Measurements from ENCODE around the gene SH3PXD2A.

The SH3PXD2A gene

GRCh38 chr10:103707956-103708626, 147.3 kb downstream of the SH3PXD2A start:
- H3K4me1 ChIP-seq (ENCODE audit: control insufficient read depth, insufficient read depth, low read length), result no peaks in the 10 kb centered on the region
- no peaks in the 10 kb centered on the region for H3K36me3 ChIP-seq (ENCODE audit: control insufficient read depth, insufficient read depth, low read length)
- no peak overlapping the region for H3K4me3 ChIP-seq (ENCODE audit: low read depth, low read length)
- no peaks in the 10 kb centered on the region for H3K27me3 ChIP-seq (ENCODE audit: control insufficient read depth, insufficient read depth, low read length)
- H3K9me3 ChIP-seq (ENCODE audit: control insufficient read depth, insufficient read depth, low read length), result no peaks in the 10 kb centered on the region
- no peak overlapping the region for H3K9ac ChIP-seq (ENCODE audit: low read depth, low read length)

DNA sequence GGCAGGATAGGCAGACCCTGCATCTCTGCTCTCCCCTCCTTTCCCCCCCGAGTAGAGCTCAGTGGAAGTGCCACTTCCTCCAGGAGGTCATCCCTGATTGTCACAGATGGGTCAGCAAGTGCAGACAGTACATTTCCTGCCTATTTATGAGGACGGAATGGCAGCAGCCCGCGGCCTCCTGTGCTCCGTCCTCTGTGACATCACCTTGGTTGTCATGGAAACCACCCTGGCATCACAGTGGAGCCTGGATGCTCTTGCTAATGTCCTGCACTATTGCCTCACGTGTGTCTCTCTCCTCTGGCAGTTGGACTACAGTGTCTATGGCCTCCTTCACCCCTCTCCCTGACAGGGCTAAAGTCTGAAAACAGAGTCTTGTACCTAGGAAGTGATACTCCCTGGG, 148.6 kb downstream of the SH3PXD2A start:
- H3K27me3 ChIP-seq (ENCODE audit: control insufficient read depth, insufficient read depth, low read length), result no peaks in the 10 kb centered on the region

DNA sequence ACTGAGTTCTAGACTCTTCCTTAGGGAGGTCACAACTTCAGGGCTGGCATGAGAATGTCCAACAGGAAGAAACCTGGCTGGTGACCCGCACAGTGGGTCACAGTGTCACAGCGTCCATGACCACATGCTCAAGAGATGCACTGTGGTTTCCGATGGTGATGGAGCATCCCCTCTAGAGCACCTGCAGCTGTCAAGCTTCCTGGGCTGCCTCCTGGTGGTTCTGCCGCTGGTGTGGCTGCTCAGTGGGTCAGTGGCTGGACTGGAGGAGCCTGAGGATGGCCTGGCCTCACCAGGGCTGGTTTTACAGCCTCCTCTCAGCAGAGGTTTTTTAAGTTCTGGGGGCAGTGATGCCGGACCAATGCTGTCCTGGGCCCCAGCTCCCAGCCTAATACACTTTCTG, 149.3 kb downstream of the SH3PXD2A start:
- H3K9me3 ChIP-seq (ENCODE audit: control insufficient read depth, insufficient read depth, low read length), result no peaks in the 10 kb centered on the region
- no peak overlapping the region for H3K9ac ChIP-seq (ENCODE audit: low read depth, low read length)
- H3K36me3 ChIP-seq (ENCODE audit: control insufficient read depth, insufficient read depth, low read length), result no peaks in the 10 kb centered on the region
- no peak overlapping the region for H3K4me3 ChIP-seq (ENCODE audit: low read depth, low read length)
- H3K4me1 ChIP-seq (ENCODE audit: control insufficient read depth, insufficient read depth, low read length), result no peaks in the 10 kb centered on the region
- no peaks in the 10 kb centered on the region for H3K27me3 ChIP-seq (ENCODE audit: control insufficient read depth, insufficient read depth, low read length)

More for the DNA sequence above, 148.6 kb downstream of the SH3PXD2A start:
- Histone ChIP-seq H3K9ac (ENCODE audit: low read depth, low read length) (no peak overlapping the region), H3K36me3 (ENCODE audit: control insufficient read depth, insufficient read depth, low read length) (no peaks in the 10 kb centered on the region), H3K9me3 (ENCODE audit: control insufficient read depth, insufficient read depth, low read length) (no peaks in the 10 kb centered on the region), H3K4me1 (ENCODE audit: control insufficient read depth, insufficient read depth, low read length) (no peaks in the 10 kb centered on the region), H3K4me3 (ENCODE audit: low read depth, low read length) (no peak overlapping the region)

DNA sequence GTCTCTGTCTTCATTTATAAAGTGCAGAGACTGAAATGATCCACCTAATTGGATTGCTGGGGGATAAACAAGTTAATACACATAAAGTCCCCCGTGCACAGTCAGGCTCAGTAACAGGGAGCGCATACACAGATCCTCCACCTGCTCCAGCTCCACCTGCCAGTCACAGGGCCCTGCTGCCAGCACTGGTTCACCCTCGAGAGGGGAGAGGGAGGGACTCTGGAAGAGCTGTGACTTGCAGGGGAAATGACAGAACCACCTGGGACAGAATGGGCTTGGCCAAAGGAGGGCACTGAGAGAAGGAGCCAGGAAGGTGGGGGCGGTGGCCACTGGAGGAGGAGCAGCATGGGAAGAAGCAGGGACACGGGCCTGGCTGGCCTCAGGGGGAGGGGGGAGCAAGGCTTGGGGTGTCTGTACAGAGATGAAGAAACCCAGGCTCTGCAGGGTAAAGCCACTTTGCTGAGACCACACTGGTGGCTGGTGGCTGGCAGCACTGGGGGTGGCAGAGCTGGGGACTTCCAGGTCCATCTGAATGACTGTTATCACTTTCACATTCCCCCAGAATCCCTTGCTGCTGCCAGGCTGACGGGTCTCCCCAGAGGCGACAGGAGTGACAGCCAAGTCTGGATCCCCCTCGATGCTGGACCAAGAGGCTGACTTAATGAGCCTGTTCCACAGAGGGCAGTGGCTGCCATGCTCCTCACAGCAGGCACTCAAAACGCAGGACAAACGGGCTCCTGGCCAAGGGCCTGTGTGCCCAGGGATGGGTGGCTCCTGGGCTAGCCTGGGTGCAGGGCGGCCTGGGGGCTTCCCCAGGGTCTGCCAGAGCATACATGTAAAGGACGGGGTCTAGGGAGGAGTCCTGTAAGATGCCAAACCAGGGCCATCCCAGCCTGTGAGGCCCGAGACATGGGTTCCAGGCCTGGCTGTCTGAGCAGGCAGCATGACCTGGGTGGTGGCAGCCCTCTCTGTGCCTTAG, 151.1 kb downstream of the SH3PXD2A start:
- Histone ChIP-seq H3K36me3 (ENCODE audit: control insufficient read depth, insufficient read depth, low read length) (no peaks in the 10 kb centered on the region), H3K9ac (ENCODE audit: low read depth, low read length) (no peak overlapping the region), H3K27me3 (ENCODE audit: control insufficient read depth, insufficient read depth, low read length) (no peaks in the 10 kb centered on the region), H3K9me3 (ENCODE audit: control insufficient read depth, insufficient read depth, low read length) (no peaks in the 10 kb centered on the region), H3K4me3 (ENCODE audit: low read depth, low read length) (no peak overlapping the region), H3K4me1 (ENCODE audit: control insufficient read depth, insufficient read depth, low read length) (no peaks in the 10 kb centered on the region)

DNA sequence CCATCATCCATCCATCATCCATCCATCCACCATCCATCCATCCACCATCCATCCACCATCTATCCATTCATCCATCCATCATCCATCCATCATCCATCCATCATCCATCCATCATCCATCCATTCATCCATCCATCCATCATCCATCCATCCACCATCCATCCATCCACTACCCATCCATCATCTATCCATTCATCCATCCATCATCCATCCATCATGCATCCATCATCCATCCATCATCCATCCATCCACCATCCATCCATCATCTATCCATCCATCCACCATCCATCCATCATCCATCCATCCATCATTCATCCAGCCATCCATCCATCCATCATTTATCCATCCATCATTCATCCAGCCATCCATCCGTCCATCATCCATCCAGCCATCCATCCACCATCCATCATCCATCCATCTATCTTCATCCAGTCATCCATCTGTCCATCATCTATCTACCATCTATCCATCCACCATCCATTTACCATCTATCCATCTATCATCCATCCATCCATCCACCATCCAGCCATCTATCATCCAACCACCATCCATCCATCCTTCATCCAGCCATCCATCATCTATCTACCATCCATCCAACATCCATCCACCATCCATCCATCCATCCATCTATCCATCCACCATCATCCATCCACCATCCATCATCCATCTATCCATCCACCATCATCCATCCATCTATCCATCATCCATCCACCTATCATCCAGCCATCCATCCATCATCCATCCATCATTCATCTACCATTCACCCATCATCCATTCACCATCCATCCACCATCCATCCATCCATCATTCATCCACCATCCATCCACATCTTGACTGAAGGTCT, 153.8 kb downstream of the SH3PXD2A start:
- no peaks in the 10 kb centered on the region for H3K27me3 ChIP-seq (ENCODE audit: control insufficient read depth, insufficient read depth, low read length)
- H3K4me3 ChIP-seq (ENCODE audit: low read depth, low read length), result no peak overlapping the region
- no peaks in the 10 kb centered on the region for H3K4me1 ChIP-seq (ENCODE audit: control insufficient read depth, insufficient read depth, low read length)
- H3K9ac ChIP-seq (ENCODE audit: low read depth, low read length), result no peak overlapping the region
- H3K9me3 ChIP-seq (ENCODE audit: control insufficient read depth, insufficient read depth, low read length), result no peaks in the 10 kb centered on the region
- H3K36me3 ChIP-seq (ENCODE audit: control insufficient read depth, insufficient read depth, low read length), result no peaks in the 10 kb centered on the region

- H3K4me1 ChIP-seq (ENCODE audit: control insufficient read depth, insufficient read depth, low read length), result peaks cover 8% of the 10 kb centered on the region
- H3K4me3 ChIP-seq (ENCODE audit: low read depth, low read length), result no peak overlapping the region
- H3K9ac ChIP-seq (ENCODE audit: low read depth, low read length), result no peak overlapping the region
- H3K27me3 ChIP-seq (ENCODE audit: control insufficient read depth, insufficient read depth, low read length), result peaks cover 5% of the 10 kb centered on the region
- H3K9me3 ChIP-seq (ENCODE audit: control insufficient read depth, insufficient read depth, low read length), result no peaks in the 10 kb centered on the region
- no peaks in the 10 kb centered on the region for H3K36me3 ChIP-seq (ENCODE audit: control insufficient read depth, insufficient read depth, low read length)
These were observed 155.0 kb downstream of the SH3PXD2A start for GRCh38 chr10:103700436-103700715.

GRCh38 chr10:103699611-103700435, 155.6 kb downstream of the SH3PXD2A start:
- Histone ChIP-seq H3K27me3 (ENCODE audit: control insufficient read depth, insufficient read depth, low read length) (peaks cover 11% of the 10 kb centered on the region), H3K36me3 (ENCODE audit: control insufficient read depth, insufficient read depth, low read length) (no peaks in the 10 kb centered on the region), H3K4me1 (ENCODE audit: control insufficient read depth, insufficient read depth, low read length) (peaks cover 8% of the 10 kb centered on the region), H3K9ac (ENCODE audit: low read depth, low read length) (no peak overlapping the region), H3K9me3 (ENCODE audit: control insufficient read depth, insufficient read depth, low read length) (no peaks in the 10 kb centered on the region), H3K4me3 (ENCODE audit: low read depth, low read length) (no peak overlapping the region)

DNA sequence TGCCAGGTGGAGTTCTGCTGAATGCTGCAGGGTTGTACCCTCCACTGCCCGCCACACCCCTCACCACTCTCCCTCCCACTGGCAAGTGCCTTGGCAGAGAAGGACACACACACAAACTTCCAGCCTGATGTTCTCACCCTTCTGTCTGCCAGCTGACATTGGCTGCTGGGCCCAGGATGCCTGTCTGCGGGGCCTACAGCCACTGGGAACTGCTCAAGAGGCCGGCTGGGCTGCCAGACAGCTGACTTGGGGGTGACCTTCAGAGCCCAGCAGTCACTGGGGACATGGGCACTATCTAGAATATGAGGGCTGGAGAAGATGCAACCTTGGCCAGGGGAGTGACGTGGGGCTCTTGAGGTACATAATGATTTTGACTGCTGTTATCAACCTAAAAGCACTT, 157.1 kb downstream of the SH3PXD2A start:
- no peak overlapping the region for H3K9ac ChIP-seq (ENCODE audit: low read depth, low read length)
- H3K9me3 ChIP-seq (ENCODE audit: control insufficient read depth, insufficient read depth, low read length), result no peaks in the 10 kb centered on the region
- H3K4me1 ChIP-seq (ENCODE audit: control insufficient read depth, insufficient read depth, low read length), result peaks cover 13% of the 10 kb centered on the region
- H3K27me3 ChIP-seq (ENCODE audit: control insufficient read depth, insufficient read depth, low read length), result peaks cover 25% of the 10 kb centered on the region
- H3K36me3 ChIP-seq (ENCODE audit: control insufficient read depth, insufficient read depth, low read length), result no peaks in the 10 kb centered on the region
- H3K4me3 ChIP-seq (ENCODE audit: low read depth, low read length), result no peak overlapping the region

DNA sequence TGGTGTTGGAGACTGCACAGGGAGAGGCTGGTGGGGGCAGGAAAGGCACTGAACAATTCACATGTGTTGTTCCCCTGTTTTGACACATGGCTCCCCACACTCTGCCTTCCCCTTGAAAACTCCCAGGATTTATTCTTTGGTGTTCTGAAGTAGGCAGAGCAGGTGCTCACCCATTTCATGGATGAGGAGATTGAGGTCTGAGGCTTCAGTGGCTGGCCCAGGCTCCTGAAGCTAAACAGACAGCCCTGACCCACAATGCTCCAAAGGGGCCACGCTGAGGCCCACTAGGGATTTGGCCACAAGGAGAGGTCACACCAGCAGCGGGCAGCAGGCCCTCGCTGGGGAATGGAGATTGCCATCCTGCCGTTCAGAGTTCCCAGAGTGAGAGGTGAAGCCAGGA, 157.6 kb downstream of the SH3PXD2A start:
- no peak overlapping the region for H3K9ac ChIP-seq (ENCODE audit: low read depth, low read length)
- H3K36me3 ChIP-seq (ENCODE audit: control insufficient read depth, insufficient read depth, low read length), result no peaks in the 10 kb centered on the region
- peaks cover 13% of the 10 kb centered on the region for H3K4me1 ChIP-seq (ENCODE audit: control insufficient read depth, insufficient read depth, low read length)
- H3K27me3 ChIP-seq (ENCODE audit: control insufficient read depth, insufficient read depth, low read length), result peaks cover 25% of the 10 kb centered on the region
- no peak overlapping the region for H3K4me3 ChIP-seq (ENCODE audit: low read depth, low read length)
- no peaks in the 10 kb centered on the region for H3K9me3 ChIP-seq (ENCODE audit: control insufficient read depth, insufficient read depth, low read length)

GRCh38 chr10:103696411-103697145, 158.8 kb downstream of the SH3PXD2A start:
- no peak overlapping the region for H3K9ac ChIP-seq (ENCODE audit: low read depth, low read length)

More at GRCh38 chr10:103696411-103697145, 158.8 kb downstream of the SH3PXD2A start:
- H3K4me1 ChIP-seq (ENCODE audit: control insufficient read depth, insufficient read depth, low read length), result peaks cover 17% of the 10 kb centered on the region
- H3K4me3 ChIP-seq (ENCODE audit: low read depth, low read length), result no peak overlapping the region
- H3K27me3 ChIP-seq (ENCODE audit: control insufficient read depth, insufficient read depth, low read length), result peaks cover 30% of the 10 kb centered on the region
- no peaks in the 10 kb centered on the region for H3K36me3 ChIP-seq (ENCODE audit: control insufficient read depth, insufficient read depth, low read length)
- H3K9me3 ChIP-seq (ENCODE audit: control insufficient read depth, insufficient read depth, low read length), result no peaks in the 10 kb centered on the region

Measured in iPS-15b (cell line).